HEK293 (cell line): Measurements from ENCODE around the gene ACTG2.
A peak's percentile ranks its signal among the peaks of the same experiment; 100 is the strongest.

Experiments
- GFI1B ChIP-seq: fragments of 450-650 bp; formaldehyde crosslinking; IDR thresholded peaks from 2 replicates; pipeline ENCODE4 v1.5.1; 2016; ENCODE audit warnings: missing biosample characterization, missing genetic modification characterization
- KLF8 ChIP-seq: fragments of 450-650 bp; formaldehyde crosslinking; IDR thresholded peaks from 2 replicates; pipeline ENCODE4 v1.5.1; 2016; ENCODE audit warnings: missing biosample characterization, missing genetic modification characterization
- RBAK ChIP-seq: fragments of 450-650 bp; formaldehyde crosslinking; IDR thresholded peaks from 2 replicates; pipeline ENCODE4 v1.5.1; 2016; ENCODE audit warnings: missing biosample characterization, missing genetic modification characterization
- SALL2 ChIP-seq: fragments of 450-650 bp; formaldehyde crosslinking; IDR thresholded peaks from 2 replicates; pipeline ENCODE4 v1.5.0; 2017; ENCODE audit warnings: missing biosample characterization, mild to moderate bottlenecking, missing genetic modification characterization, borderline replicate concordance
- SCRT1 ChIP-seq: fragments of 450-650 bp; formaldehyde crosslinking; IDR thresholded peaks from 2 replicates; pipeline ENCODE4 v1.5.1; 2016; ENCODE audit warnings: missing biosample characterization, missing genetic modification characterization, borderline replicate concordance
- SCRT2 ChIP-seq: fragments of 450-650 bp; formaldehyde crosslinking; IDR thresholded peaks from 2 replicates; pipeline ENCODE4 v1.5.1; 2016; ENCODE audit warnings: missing biosample characterization, missing genetic modification characterization
- SP7 ChIP-seq: fragments of 450-650 bp; formaldehyde crosslinking; IDR thresholded peaks from 2 replicates; pipeline ENCODE4 v1.5.1; 2016; ENCODE audit warnings: missing biosample characterization, missing genetic modification characterization
- ZEB2 ChIP-seq: fragments of 450-650 bp; formaldehyde crosslinking; IDR thresholded peaks from 2 replicates; pipeline ENCODE4 v1.5.1; 2016; ENCODE audit warnings: missing biosample characterization, missing genetic modification characterization
- ZFHX2 ChIP-seq: fragments of 450-650 bp; formaldehyde crosslinking; conservative IDR thresholded peaks from 2 replicates; pipeline ENCODE4 v1.5.1; 2016; ENCODE audit warnings: missing biosample characterization, missing genetic modification characterization
- ZFP37 ChIP-seq: fragments of 450-650 bp; formaldehyde crosslinking; IDR thresholded peaks from 2 replicates; pipeline ENCODE4 v1.5.1; 2016; ENCODE audit warnings: missing biosample characterization, missing genetic modification characterization
- ZNF112 ChIP-seq: fragments of 450-650 bp; formaldehyde crosslinking; IDR thresholded peaks from 2 replicates; pipeline ENCODE4 v1.5.0; 2017; ENCODE audit warnings: missing biosample characterization, missing genetic modification characterization
- ZNF155 ChIP-seq: fragments of 450-650 bp; formaldehyde crosslinking; IDR thresholded peaks from 2 replicates; pipeline ENCODE4 v1.5.1; 2016; ENCODE audit warnings: missing biosample characterization, missing genetic modification characterization
- ZNF184 ChIP-seq: fragments of 450-650 bp; IDR thresholded peaks from 2 replicates; pipeline ENCODE4 v1.5.1; 2018; ENCODE audit warnings: missing biosample characterization, mild to moderate bottlenecking, missing genetic modification characterization
- ZNF202 ChIP-seq: fragments of 450-650 bp; formaldehyde crosslinking; IDR thresholded peaks from 2 replicates; pipeline ENCODE4 v1.5.1; 2016; ENCODE audit warnings: missing biosample characterization, missing genetic modification characterization, borderline replicate concordance
- ZNF214 ChIP-seq: fragments of 450-650 bp; formaldehyde crosslinking; IDR thresholded peaks from 2 replicates; pipeline ENCODE4 v1.5.1; 2017; ENCODE audit warnings: missing biosample characterization, mild to moderate bottlenecking, missing genetic modification characterization, borderline replicate concordance
- ZNF248 ChIP-seq: fragments of 450-650 bp; formaldehyde crosslinking; IDR thresholded peaks from 2 replicates; pipeline ENCODE4 v1.5.1; 2017; ENCODE audit warnings: missing biosample characterization, missing genetic modification characterization
- ZNF350 ChIP-seq: fragments of 450-650 bp; formaldehyde crosslinking; IDR thresholded peaks from 2 replicates; pipeline ENCODE4 v1.5.0; 2017; ENCODE audit warnings: missing biosample characterization, mild to moderate bottlenecking, missing genetic modification characterization
- ZNF416 ChIP-seq: fragments of 450-650 bp; formaldehyde crosslinking; IDR thresholded peaks from 2 replicates; pipeline ENCODE4 v1.5.1; 2016; ENCODE audit warnings: missing biosample characterization, missing genetic modification characterization
- ZNF423 ChIP-seq: fragments of 450-650 bp; formaldehyde crosslinking; IDR thresholded peaks from 2 replicates; pipeline ENCODE4 v1.5.1; 2016; ENCODE audit warnings: missing biosample characterization, missing genetic modification characterization
- ZNF473 ChIP-seq: fragments of 450-650 bp; formaldehyde crosslinking; IDR thresholded peaks from 2 replicates; pipeline ENCODE4 v1.5.1; 2017; ENCODE audit warnings: missing biosample characterization, missing genetic modification characterization
- ZNF514 ChIP-seq: fragments of 450-650 bp; formaldehyde crosslinking; IDR thresholded peaks from 2 replicates; pipeline ENCODE4 v1.5.1; 2016; ENCODE audit warnings: missing biosample characterization, missing genetic modification characterization
- ZNF558 ChIP-seq: fragments of 450-650 bp; formaldehyde crosslinking; IDR thresholded peaks from 2 replicates; pipeline ENCODE4 v1.5.1; 2016; ENCODE audit warnings: missing biosample characterization, missing genetic modification characterization
- ZNF623 ChIP-seq: fragments of 450-650 bp; formaldehyde crosslinking; IDR thresholded peaks from 2 replicates; pipeline ENCODE4 v1.5.1; 2016; ENCODE audit warnings: missing biosample characterization, missing genetic modification characterization
- ZNF629 ChIP-seq: fragments of 450-650 bp; formaldehyde crosslinking; IDR thresholded peaks from 2 replicates; pipeline ENCODE4 v1.5.1; 2017; ENCODE audit warnings: missing biosample characterization, missing genetic modification characterization
- ZNF654 ChIP-seq: fragments of 450-650 bp; formaldehyde crosslinking; IDR thresholded peaks from 2 replicates; pipeline ENCODE4 v1.5.1; 2016; ENCODE audit warnings: low read depth, missing biosample characterization, missing genetic modification characterization
- ZNF670 ChIP-seq: fragments of 450-650 bp; formaldehyde crosslinking; IDR thresholded peaks from 2 replicates; pipeline ENCODE4 v1.5.1; 2016; ENCODE audit warnings: missing biosample characterization, missing genetic modification characterization, low read depth
- ZNF707 ChIP-seq: fragments of 450-650 bp; formaldehyde crosslinking; IDR thresholded peaks from 2 replicates; pipeline ENCODE4 v1.5.1; 2016; ENCODE audit warnings: missing biosample characterization, missing genetic modification characterization
- ZNF76 ChIP-seq: fragments of 450-650 bp; formaldehyde crosslinking; IDR thresholded peaks from 2 replicates; pipeline ENCODE4; 2016; ENCODE audit warnings: low read depth, missing biosample characterization, missing genetic modification characterization, borderline replicate concordance
- ZNF777 ChIP-seq: fragments of 450-650 bp; formaldehyde crosslinking; IDR thresholded peaks from 2 replicates; pipeline ENCODE4 v1.5.1; 2017; ENCODE audit warnings: missing biosample characterization, missing genetic modification characterization, borderline replicate concordance
- ZNF830 ChIP-seq: fragments of 450-650 bp; IDR thresholded peaks from 2 replicates; pipeline ENCODE4 v1.5.0; 2018; ENCODE audit warnings: missing biosample characterization, missing genetic modification characterization, low read depth, mild to moderate bottlenecking, moderate library complexity
- ZSCAN30 ChIP-seq: fragments of 450-650 bp; IDR thresholded peaks from 2 replicates; pipeline ENCODE4 v1.5.1; 2018; ENCODE audit warnings: missing biosample characterization, mild to moderate bottlenecking, missing genetic modification characterization, moderate library complexity
- TF ChIP-seq, protein P1 (sequence below): IDR thresholded peaks from 2 replicates; pipeline ENCODE4 v1.6.1; 2011; ENCODE audit warnings: mild to moderate bottlenecking, low read depth, low read length, borderline replicate concordance
- TF ChIP-seq, protein P2 (sequence below): fragments of 450-650 bp; formaldehyde crosslinking; IDR thresholded peaks from 2 replicates; pipeline ENCODE4 v1.5.1; 2017; ENCODE audit warnings: missing biosample characterization, missing genetic modification characterization
- TF ChIP-seq, protein P3 (sequence below): fragments of 450-650 bp; formaldehyde crosslinking; IDR thresholded peaks from 2 replicates; pipeline ENCODE4 v1.5.1; 2016; ENCODE audit warnings: missing biosample characterization, missing genetic modification characterization
- TF ChIP-seq, protein P4 (sequence below): fragments of 450-650 bp; formaldehyde crosslinking; IDR thresholded peaks from 2 replicates; pipeline ENCODE4 v1.5.1; 2017; ENCODE audit warnings: missing biosample characterization, missing genetic modification characterization
- TF ChIP-seq, protein P5 (sequence below): fragments of 450-650 bp; formaldehyde crosslinking; IDR thresholded peaks from 2 replicates; pipeline ENCODE4 v1.5.1; 2016; ENCODE audit warnings: missing biosample characterization, missing genetic modification characterization

ACTG2 gene

DNA sequence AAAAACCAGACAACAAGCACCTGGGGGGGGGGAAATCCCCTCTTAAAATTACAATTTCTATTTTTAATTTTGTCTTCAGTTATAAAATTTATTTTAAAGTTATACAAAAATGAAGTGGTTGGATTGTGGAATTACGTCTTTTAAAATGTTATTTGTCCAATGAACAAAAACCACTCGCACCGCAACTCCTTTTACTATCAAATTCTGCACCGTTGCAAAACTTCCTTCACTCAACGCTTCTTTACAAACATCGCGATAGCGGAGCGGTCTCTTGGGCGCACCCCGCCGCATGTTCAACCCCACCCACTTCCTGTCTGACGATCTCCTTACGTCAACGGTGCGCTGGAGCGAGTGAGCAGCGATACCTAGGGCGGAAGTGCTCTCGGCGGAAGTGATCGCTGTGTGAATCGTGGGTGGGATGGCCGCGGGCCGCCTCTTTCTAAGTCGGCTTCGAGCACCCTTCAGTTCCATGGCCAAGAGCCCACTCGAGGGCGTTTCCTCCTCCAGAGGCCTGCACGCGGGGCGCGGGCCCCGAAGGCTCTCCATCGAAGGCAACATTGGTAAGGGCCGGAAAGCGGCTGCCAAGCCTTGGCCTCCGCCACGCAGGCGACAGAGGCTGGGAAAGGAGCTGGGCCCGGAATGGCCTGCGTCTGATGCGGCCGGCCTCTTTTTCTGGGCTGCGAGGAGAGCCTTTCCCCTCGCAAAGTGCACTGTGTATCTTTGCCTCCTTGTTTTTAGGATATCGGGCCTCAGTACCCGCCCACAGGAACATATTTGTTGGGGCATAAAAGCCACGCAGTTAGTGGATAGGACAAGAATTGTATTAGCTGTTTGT is 33.9 kb downstream of the ACTG2 start, which contains the start of gene DGUOK (continued):
- no peak for TF ChIP-seq ZNF707 (tag by site-specific recombination)
- no peak for TF ChIP-seq ZNF184
- no peak for TF ChIP-seq ZNF248 (tag by site-specific recombination)
- no peak; the same call in none of the 2 replicates for TF ChIP-seq SP7 (tag by site-specific recombination)
- TF ChIP-seq ZNF416 (tag by site-specific recombination): no peak
- TF ChIP-seq ZEB2 (tag by site-specific recombination): no peak
- TF ChIP-seq ZNF514 (tag by site-specific recombination): no peak
- no peak for TF ChIP-seq ZNF112 (tag by site-specific recombination)
- TF ChIP-seq ZSCAN30: peak; percentile 90
- peak; percentile 62; the same call in 1 of the 2 replicates for TF ChIP-seq ZNF76 (tag by site-specific recombination)
- no peak for TF ChIP-seq ZNF654
- TF ChIP-seq RBAK: no peak
- no peak for TF ChIP-seq ZNF558
- TF ChIP-seq SCRT2 (tag by site-specific recombination): no peak
- no peak for TF ChIP-seq SCRT1
- TF ChIP-seq ZNF155 (tag by site-specific recombination): no peak
- no peak for TF ChIP-seq GFI1B (tag by site-specific recombination)
- TF ChIP-seq, protein P1, sequence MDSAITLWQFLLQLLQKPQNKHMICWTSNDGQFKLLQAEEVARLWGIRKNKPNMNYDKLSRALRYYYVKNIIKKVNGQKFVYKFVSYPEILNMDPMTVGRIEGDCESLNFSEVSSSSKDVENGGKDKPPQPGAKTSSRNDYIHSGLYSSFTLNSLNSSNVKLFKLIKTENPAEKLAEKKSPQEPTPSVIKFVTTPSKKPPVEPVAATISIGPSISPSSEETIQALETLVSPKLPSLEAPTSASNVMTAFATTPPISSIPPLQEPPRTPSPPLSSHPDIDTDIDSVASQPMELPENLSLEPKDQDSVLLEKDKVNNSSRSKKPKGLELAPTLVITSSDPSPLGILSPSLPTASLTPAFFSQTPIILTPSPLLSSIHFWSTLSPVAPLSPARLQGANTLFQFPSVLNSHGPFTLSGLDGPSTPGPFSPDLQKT: peak; percentile 51; the same call in 1 of the 2 replicates
- TF ChIP-seq, protein P2, sequence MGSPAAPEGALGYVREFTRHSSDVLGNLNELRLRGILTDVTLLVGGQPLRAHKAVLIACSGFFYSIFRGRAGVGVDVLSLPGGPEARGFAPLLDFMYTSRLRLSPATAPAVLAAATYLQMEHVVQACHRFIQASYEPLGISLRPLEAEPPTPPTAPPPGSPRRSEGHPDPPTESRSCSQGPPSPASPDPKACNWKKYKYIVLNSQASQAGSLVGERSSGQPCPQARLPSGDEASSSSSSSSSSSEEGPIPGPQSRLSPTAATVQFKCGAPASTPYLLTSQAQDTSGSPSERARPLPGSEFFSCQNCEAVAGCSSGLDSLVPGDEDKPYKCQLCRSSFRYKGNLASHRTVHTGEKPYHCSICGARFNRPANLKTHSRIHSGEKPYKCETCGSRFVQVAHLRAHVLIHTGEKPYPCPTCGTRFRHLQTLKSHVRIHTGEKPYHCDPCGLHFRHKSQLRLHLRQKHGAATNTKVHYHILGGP (tag by site-specific recombination): no peak
- TF ChIP-seq, protein P3, sequence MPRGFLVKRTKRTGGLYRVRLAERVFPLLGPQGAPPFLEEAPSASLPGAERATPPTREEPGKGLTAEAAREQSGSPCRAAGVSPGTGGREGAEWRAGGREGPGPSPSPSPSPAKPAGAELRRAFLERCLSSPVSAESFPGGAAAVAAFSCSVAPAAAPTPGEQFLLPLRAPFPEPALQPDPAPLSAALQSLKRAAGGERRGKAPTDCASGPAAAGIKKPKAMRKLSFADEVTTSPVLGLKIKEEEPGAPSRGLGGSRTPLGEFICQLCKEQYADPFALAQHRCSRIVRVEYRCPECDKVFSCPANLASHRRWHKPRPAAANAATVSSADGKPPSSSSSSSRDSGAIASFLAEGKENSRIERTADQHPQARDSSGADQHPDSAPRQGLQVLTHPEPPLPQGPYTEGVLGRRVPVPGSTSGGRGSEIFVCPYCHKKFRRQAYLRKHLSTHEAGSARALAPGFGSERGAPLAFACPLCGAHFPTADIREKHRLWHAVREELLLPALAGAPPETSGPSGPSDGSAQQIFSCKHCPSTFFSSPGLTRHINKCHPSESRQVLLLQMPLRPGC (tag by site-specific recombination): no peak
- TF ChIP-seq ZNF214: no peak
- TF ChIP-seq ZNF777 (tag by site-specific recombination): no peak; the same call in 1 of the 2 replicates
- TF ChIP-seq, protein P4, sequence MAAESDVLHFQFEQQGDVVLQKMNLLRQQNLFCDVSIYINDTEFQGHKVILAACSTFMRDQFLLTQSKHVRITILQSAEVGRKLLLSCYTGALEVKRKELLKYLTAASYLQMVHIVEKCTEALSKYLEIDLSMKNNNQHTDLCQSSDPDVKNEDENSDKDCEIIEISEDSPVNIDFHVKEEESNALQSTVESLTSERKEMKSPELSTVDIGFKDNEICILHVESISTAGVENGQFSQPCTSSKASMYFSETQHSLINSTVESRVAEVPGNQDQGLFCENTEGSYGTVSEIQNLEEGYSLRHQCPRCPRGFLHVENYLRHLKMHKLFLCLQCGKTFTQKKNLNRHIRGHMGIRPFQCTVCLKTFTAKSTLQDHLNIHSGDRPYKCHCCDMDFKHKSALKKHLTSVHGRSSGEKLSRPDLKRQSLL (tag by site-specific recombination): peak; percentile 89
- no peak for TF ChIP-seq ZNF623
- peak; percentile 99 for TF ChIP-seq ZNF629 (tag by site-specific recombination)
- peak; percentile 83 for TF ChIP-seq KLF8 (tag by site-specific recombination)
- no peak for TF ChIP-seq ZNF830 (tag by site-specific recombination)
- TF ChIP-seq SALL2 (tag by site-specific recombination): no peak
- TF ChIP-seq ZNF202 (tag by site-specific recombination): no peak
- TF ChIP-seq, protein P5, sequence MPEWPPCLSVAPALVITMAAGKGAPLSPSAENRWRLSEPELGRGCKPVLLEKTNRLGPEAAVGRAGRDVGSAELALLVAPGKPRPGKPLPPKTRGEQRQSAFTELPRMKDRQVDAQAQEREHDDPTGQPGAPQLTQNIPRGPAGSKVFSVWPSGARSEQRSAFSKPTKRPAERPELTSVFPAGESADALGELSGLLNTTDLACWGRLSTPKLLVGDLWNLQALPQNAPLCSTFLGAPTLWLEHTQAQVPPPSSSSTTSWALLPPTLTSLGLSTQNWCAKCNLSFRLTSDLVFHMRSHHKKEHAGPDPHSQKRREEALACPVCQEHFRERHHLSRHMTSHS (tag by site-specific recombination): no peak
- peak; percentile 83 for TF ChIP-seq ZFHX2 (tag by site-specific recombination)
- TF ChIP-seq ZNF350 (tag by site-specific recombination): no peak
- TF ChIP-seq ZFP37: no peak
- TF ChIP-seq ZNF423 (tag by site-specific recombination): no peak
- TF ChIP-seq ZNF473 (tag by site-specific recombination): no peak
- TF ChIP-seq ZNF670: no peak
